Peyer's patch (tissue), 4 donors: ENCODE results near the gene PITRM1. TPM values are rescaled to one million over a fixed set of nuclear protein-coding genes. Genes with fewer than 3 reads are reported as not detected.

Experiments used
- DNase-seq, 3 donors: peaks; one replicate each; pipeline ENCODE4 v3.0.0-alpha.2; 2017 to 2019
- H3K27ac ChIP-seq, 4 donors: fragments of 200-600 bp; sonication (generic); one replicate each; pipeline ENCODE4 v1.5.1; 2016 to 2019
- H3K27me3 ChIP-seq, 2 donors: fragments of 200-600 bp; sonication (generic); one replicate each; pipeline ENCODE4 v1.5.1; 2019
- H3K36me3 ChIP-seq, 3 donors: fragments of 200-600 bp; sonication (generic); one replicate each; pipeline ENCODE4 v1.5.1; 2016 to 2019
- H3K4me1 ChIP-seq, 4 donors: fragments of 200-600 bp; sonication (generic); one replicate each; pipeline ENCODE4 v1.5.1; 2016 to 2019
- H3K4me3 ChIP-seq, 4 donors: fragments of 200-600 bp; sonication (generic); 1 replicate in 3 of 4; 2 replicates in 1 of 4; pipeline ENCODE4 v1.5.1; 2016 to 2019; ENCODE audit warnings: mild to moderate bottlenecking in 1 of 4
- H3K9me3 ChIP-seq, 4 donors: fragments of 200-600 bp; sonication (generic); one replicate each; pipeline ENCODE4 v1.5.1; 2016 to 2019; ENCODE audit warnings: mild to moderate bottlenecking in 1 of 4
- POLR2A ChIP-seq, 2 donors: fragments of 450-650 bp; IDR thresholded peaks; one replicate each; pipeline ENCODE4 v1.5.1; 2017; ENCODE audit warnings: antibody characterized with exemption in 2 of 2, mild to moderate bottlenecking in 2 of 2, moderate library complexity in 2 of 2
- total RNA-seq, 4 donors: library from RNA; depleted of rRNA; stranded (reverse); fragments of >200 nt; gene quantifications; one replicate each; pipeline ENCODE4 v1.1.0, GENCODE V29; 2016
- TF ChIP-seq, protein P1 (sequence below), 6 experiments: fragments of 450-650 bp in 4 of 6; fragments of 200-600 bp in 2 of 6; sonication (generic) in 1 of 6; IDR thresholded peaks; one replicate each; pipeline ENCODE4 v1.5.1; 2017 to 2019; ENCODE audit warnings: antibody characterized with exemption in 6 of 6, mild to moderate bottlenecking in 3 of 6, moderate library complexity in 1 of 6

PITRM1 gene
- total RNA-seq, 4 donors from 2014 or later, result 54.5 to 71.3 (median 63.7) TPM

DNA sequence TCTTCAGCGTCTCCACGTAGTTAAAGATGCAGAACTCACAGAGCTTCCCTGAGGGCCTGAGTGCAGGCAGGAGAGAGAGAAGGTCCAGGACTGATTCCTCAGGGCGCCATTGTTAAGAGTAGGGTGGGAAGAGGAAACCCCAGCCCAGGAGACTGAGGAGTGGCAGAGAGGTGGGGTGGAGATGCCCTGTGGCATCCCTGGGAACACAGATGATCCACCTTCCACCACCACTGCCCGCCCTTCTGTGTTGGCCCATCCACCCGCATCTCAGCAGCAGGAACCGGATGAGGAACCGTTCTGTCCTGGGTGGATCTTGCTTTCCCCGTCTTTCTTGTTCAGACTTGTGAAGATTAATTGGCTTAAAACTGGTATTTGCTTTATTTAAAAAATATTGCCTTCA lies 56.9 kb downstream of the PITRM1 start:
- Histone ChIP-seq H3K4me3 (no peak overlapping the region), H3K27ac (no peak overlapping the region), H3K9me3 (no peaks in the 10 kb centered on the region), H3K27me3 (no peaks in the 10 kb centered on the region), H3K36me3 (peaks cover 0 to 87% (median 0%) of the 10 kb centered on the region in 3 donors), H3K4me1 (no peaks in the 10 kb centered on the region)
- TF ChIP-seq POLR2A (IDR thresholded peaks at IDR 0.05), result no peak
- TF ChIP-seq, protein P1, sequence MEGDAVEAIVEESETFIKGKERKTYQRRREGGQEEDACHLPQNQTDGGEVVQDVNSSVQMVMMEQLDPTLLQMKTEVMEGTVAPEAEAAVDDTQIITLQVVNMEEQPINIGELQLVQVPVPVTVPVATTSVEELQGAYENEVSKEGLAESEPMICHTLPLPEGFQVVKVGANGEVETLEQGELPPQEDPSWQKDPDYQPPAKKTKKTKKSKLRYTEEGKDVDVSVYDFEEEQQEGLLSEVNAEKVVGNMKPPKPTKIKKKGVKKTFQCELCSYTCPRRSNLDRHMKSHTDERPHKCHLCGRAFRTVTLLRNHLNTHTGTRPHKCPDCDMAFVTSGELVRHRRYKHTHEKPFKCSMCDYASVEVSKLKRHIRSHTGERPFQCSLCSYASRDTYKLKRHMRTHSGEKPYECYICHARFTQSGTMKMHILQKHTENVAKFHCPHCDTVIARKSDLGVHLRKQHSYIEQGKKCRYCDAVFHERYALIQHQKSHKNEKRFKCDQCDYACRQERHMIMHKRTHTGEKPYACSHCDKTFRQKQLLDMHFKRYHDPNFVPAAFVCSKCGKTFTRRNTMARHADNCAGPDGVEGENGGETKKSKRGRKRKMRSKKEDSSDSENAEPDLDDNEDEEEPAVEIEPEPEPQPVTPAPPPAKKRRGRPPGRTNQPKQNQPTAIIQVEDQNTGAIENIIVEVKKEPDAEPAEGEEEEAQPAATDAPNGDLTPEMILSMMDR (IDR thresholded peaks at IDR 0.05), result no peak
- no peak for DNase-seq

DNA sequence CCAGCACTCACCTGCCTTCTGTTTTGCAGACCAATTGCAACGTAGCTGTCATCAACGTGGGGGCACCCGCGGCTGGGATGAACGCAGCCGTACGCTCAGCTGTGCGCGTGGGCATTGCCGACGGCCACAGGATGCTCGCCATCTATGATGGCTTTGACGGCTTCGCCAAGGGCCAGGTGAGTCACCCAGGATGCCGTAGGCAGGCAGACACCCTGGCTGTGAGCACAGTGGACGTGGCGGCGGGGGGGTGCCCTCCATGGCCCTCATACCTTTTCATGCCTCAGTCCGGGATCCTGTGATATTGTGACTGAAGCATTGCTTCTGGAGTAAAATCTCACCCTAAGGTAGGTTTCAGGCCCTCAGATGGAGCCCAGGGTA lies 59.2 kb downstream of the PITRM1 start:
- Histone ChIP-seq H3K4me3 (no peak overlapping the region), H3K27me3 (no peaks in the 10 kb centered on the region), H3K4me1 (no peaks in the 10 kb centered on the region), H3K27ac (no peak overlapping the region), H3K9me3 (no peaks in the 10 kb centered on the region), H3K36me3 (peaks cover 0 to 88% (median 0%) of the 10 kb centered on the region in 3 donors)
- no peak for TF ChIP-seq POLR2A (IDR thresholded peaks at IDR 0.05)
- no peak for DNase-seq

DNA sequence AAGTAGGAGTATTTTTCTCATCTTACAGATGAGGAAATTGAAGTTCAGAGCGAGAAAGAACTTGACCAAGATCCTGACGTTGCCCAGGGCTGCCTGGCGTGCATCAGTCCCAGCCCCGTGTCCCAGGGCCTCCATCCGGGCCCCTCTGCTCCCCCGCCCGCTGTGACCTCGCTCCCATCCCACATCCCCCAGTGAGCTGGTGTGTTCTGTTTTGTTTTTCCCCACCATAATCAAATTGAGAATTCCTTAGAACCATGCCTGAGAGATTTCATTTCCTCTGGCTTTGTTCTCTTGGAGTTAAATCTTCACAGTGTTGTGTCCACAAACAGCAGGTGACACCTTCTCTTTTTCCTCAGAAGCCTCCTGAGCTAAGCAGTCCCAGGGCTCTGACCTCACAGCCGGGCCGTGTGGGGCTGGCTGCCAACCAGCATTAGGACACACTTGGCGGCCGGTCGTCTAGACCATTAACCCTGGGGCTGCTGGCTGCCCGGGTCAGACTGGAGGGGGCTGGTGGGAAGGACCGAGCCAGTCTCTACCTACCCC lies 60.9 kb downstream of the PITRM1 start:
- Histone ChIP-seq H3K4me1 (no peaks in the 10 kb centered on the region), H3K27me3 (no peaks in the 10 kb centered on the region), H3K4me3 (no peak overlapping the region), H3K9me3 (no peaks in the 10 kb centered on the region), H3K36me3 (peaks cover 0 to 86% (median 0%) of the 10 kb centered on the region in 3 donors), H3K27ac (no peak overlapping the region)
- TF ChIP-seq POLR2A (IDR thresholded peaks at IDR 0.05), result no peak
- TF ChIP-seq, protein P1 (IDR thresholded peaks at IDR 0.05), result no peak
- DNase-seq, result no peak

DNA sequence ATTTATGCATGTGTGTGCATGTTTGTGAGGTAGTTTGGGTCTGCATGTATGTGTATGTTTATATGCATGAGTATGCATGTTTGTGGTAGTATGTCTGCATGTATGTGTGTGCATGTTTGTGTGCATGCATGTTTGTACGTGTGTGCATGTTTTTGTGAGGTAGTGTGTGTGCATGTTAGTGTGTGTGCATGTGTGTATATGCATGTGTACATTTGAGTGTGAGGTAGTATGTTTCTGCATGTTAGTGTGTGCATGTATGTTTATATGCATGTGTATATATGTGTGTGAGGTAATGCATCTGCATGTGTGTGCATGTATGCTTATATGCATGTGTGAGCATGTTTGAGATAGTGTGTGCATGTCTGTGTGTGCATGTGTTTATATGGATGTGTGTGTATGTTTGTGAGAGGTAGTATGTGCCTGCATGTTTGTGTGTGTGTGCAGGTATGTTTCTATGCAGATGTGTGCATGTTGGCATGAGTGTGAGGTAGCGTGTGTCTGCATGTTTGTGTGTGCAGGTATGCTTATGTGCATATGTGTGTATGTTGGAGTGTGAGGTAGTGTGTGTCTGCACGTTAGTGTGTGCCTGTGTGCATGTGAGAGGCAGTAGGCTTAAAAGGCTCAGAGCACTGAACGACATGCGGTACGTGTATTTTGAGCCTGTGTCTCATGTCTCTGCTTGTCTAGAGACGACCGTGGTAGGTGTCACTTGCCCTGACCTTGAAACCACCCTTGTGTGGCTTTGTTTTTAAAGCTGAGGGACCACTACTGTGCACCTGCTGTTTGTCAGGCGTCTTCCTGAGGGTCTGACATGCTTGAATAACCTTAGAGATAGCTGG lies 61.6 kb downstream of the PITRM1 start:
- TF ChIP-seq, protein P1 (IDR thresholded peaks at IDR 0.05), result no peak
- TF ChIP-seq POLR2A (IDR thresholded peaks at IDR 0.05), result no peak
- no peaks in the 10 kb centered on the region for H3K27me3 ChIP-seq
- H3K27ac ChIP-seq, result no peak overlapping the region
- H3K4me3 ChIP-seq, result no peak overlapping the region
- DNase-seq, result no peak
- no peaks in the 10 kb centered on the region for H3K4me1 ChIP-seq
- peaks cover 0 to 80% (median 0%) of the 10 kb centered on the region in 3 donors for H3K36me3 ChIP-seq
- no peaks in the 10 kb centered on the region for H3K9me3 ChIP-seq

DNA sequence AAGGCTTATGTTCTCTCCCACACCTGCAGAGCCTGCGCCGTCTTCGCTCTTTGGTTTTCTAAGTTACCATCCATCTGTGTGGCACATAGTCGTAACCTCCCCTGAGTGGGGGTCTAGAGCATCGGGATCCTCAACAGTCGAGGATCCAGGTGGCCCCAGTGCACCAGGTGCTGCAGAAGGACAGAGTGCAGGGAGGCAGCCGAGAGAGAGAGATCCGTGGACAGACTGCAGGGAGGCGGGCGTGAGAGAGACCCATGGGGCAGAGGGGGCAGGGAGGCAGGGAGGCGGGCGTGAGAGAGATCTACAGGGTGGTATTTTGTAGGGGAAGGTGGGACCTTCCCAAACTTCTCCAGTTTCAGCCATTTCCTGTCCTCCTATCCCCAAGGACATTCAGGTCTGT lies 62.9 kb downstream of the PITRM1 start:
- DNase-seq, result no peak
- no peak for TF ChIP-seq POLR2A (IDR thresholded peaks at IDR 0.05)
- TF ChIP-seq, protein P1 (IDR thresholded peaks at IDR 0.05), result no peak
- Histone ChIP-seq H3K4me3 (no peak overlapping the region), H3K36me3 (peaks cover 0 to 83% (median 0%) of the 10 kb centered on the region in 3 donors), H3K27ac (no peak overlapping the region), H3K9me3 (no peaks in the 10 kb centered on the region), H3K27me3 (no peaks in the 10 kb centered on the region), H3K4me1 (no peaks in the 10 kb centered on the region)

DNA sequence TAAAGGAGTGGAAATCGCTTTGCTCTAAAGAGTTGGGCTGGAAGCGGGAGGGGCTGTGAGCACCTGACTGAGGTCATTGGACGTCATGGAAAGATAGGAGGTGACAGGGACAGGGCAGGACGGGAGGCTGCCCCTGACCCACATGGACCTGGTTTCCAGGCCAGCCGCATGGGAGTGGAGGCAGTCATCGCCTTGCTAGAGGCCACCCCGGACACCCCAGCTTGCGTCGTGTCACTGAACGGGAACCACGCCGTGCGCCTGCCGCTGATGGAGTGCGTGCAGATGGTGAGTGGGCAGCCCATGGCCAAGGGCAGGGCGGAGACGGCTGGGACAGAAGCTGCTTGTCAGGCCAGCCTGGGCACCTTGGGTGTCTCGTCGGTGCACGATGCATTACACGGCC lies 63.4 kb downstream of the PITRM1 start:
- Histone ChIP-seq H3K4me3 (no peak overlapping the region), H3K4me1 (no peaks in the 10 kb centered on the region), H3K27ac (no peak overlapping the region), H3K27me3 (no peaks in the 10 kb centered on the region), H3K36me3 (peaks cover 0 to 83% (median 0%) of the 10 kb centered on the region in 3 donors), H3K9me3 (no peaks in the 10 kb centered on the region)
- TF ChIP-seq POLR2A (IDR thresholded peaks at IDR 0.05), result no peak
- TF ChIP-seq, protein P1 (IDR thresholded peaks at IDR 0.05), result no peak
- no peak for DNase-seq
